MM.1S (cell line): ENCODE data around the gene RBM47.
"Not testable (repeated sequence)": the region's sequence is repeated elsewhere in the genome, so short reads cannot be mapped to it uniquely, and the experiment has no call there.

Experiments used
- DNase-seq: peaks from one replicate; pipeline ENCODE4 v3.0.0-alpha.2; 2015
- H2AFZ ChIP-seq: fragments of 300-600 bp; sonication (generic); 2 replicates; pipeline ENCODE4 v1.6.0; 2016; ENCODE audit warnings: antibody characterized with exemption, low read length
- H3F3A ChIP-seq: fragments of 300-600 bp; sonication (generic); 2 replicates; pipeline ENCODE4 v1.6.1; 2016; ENCODE audit warnings: mild to moderate bottlenecking, antibody characterized with exemption, low read length, moderate library complexity, mixed read lengths; ENCODE audit not compliant: insufficient read depth
- H3K27ac ChIP-seq: fragments of 300-600 bp; sonication (generic); 2 replicates; pipeline ENCODE4 v1.5.1; 2016; ENCODE audit warnings: mild to moderate bottlenecking, low read length
- H3K27me3 ChIP-seq: fragments of 300-600 bp; sonication (generic); replicated peaks from 2 replicates; pipeline ENCODE4 v1.6.0; 2016; ENCODE audit warnings: low read length; ENCODE audit not compliant: insufficient read depth
- H3K36me3 ChIP-seq: fragments of 300-600 bp; sonication (generic); replicated peaks from 2 replicates; pipeline ENCODE4 v1.6.1; 2016; ENCODE audit warnings: mild to moderate bottlenecking, low read length, mixed read lengths; ENCODE audit not compliant: insufficient read depth
- H3K4me1 ChIP-seq: fragments of 300-600 bp; sonication (generic); 2 replicates; pipeline ENCODE4 v1.6.1; 2016; ENCODE audit warnings: low read length, mixed read lengths
- H3K4me2 ChIP-seq: fragments of 300-600 bp; sonication (generic); 2 replicates; pipeline ENCODE4 v1.6.0; 2016; ENCODE audit warnings: low read depth, low read length
- H3K4me3 ChIP-seq: fragments of 300-600 bp; sonication (generic); 2 replicates; pipeline ENCODE4 v1.5.1; 2016; ENCODE audit warnings: low read length, mixed read lengths
- H3K79me2 ChIP-seq: fragments of 300-600 bp; sonication (generic); 2 replicates; pipeline ENCODE4 v1.6.1; 2016; ENCODE audit warnings: mixed run types, low read length, mixed read lengths
- H3K9ac ChIP-seq: fragments of 300-600 bp; sonication (generic); 2 replicates; pipeline ENCODE4 v1.6.1; 2016; ENCODE audit warnings: low read length, mixed read lengths
- H3K9me2 ChIP-seq: fragments of 300-600 bp; sonication (generic); replicated peaks from 2 replicates; pipeline ENCODE4 v1.6.1; 2016; ENCODE audit warnings: mild to moderate bottlenecking, low read length, mixed read lengths; ENCODE audit not compliant: insufficient read depth
- H3K9me3 ChIP-seq: fragments of 300-600 bp; sonication (generic); replicated peaks from 2 replicates; pipeline ENCODE4 v1.6.1; 2016; ENCODE audit warnings: mild to moderate bottlenecking, low read length, mixed read lengths; ENCODE audit not compliant: insufficient read depth
- H4K20me1 ChIP-seq: fragments of 300-600 bp; sonication (generic); 2 replicates; pipeline ENCODE4 v1.6.1; 2016; ENCODE audit warnings: mild to moderate bottlenecking, low read length, moderate library complexity, mixed read lengths; ENCODE audit not compliant: insufficient read depth
- EZH2 ChIP-seq: fragments of 300-600 bp; sonication (generic); optimal IDR thresholded peaks from 2 replicates; pipeline ENCODE3; 2017; ENCODE audit warnings: low read depth, mild to moderate bottlenecking, antibody characterized with exemption, low read length, mixed read lengths
- EZH2phosphoT487 ChIP-seq: fragments of 300-600 bp; sonication (generic); IDR thresholded peaks from 2 replicates; pipeline ENCODE4 v1.6.1; 2018; ENCODE audit warnings: antibody characterized with exemption, low read length
- TF ChIP-seq, protein P1 (sequence below): fragments of 300-600 bp; sonication (generic); IDR thresholded peaks from 2 replicates; pipeline ENCODE4 v1.5.1; 2016; ENCODE audit warnings: antibody characterized with exemption, low read length, mixed read lengths

Gene RBM47

DNA sequence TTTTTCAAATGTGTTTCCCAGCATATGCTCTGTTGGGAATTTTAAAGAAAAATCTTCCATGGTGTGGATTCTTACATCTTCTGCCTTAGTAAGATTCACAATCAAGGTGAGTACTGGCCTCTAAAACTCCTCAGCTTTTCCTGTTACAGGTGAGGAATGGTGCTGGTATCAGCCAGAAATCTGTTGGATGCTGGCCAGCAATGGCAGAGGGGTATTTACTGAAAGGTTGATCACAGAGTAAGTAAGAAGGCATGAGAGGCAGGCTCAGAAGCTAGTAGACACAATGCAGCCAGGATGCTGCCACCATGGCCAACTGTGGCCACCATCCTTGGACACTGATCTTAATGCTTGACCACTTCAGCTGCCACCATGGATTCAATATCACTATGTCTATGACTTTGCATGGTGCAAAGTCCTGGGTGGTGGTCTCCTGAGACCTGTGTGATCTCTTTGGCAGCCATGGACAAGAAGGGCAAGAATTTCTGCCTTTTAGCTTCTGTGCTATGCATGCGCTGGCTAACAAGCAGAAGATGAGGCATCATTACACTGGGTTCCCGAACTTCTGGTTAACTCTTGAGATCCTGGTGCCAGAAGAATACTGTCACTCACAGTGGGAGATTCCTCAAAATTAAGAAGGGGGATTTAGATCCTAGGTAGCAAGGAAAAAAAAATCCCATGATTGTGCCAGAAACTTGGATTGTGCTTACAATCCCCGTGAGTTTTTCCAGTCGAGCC lies 234.3 kb downstream of the RBM47 start:
- Histone ChIP-seq H3K27ac (no peak overlapping the region), H3K4me2 (no peak overlapping the region)
- TF ChIP-seq EZH2, result no peak

DNA sequence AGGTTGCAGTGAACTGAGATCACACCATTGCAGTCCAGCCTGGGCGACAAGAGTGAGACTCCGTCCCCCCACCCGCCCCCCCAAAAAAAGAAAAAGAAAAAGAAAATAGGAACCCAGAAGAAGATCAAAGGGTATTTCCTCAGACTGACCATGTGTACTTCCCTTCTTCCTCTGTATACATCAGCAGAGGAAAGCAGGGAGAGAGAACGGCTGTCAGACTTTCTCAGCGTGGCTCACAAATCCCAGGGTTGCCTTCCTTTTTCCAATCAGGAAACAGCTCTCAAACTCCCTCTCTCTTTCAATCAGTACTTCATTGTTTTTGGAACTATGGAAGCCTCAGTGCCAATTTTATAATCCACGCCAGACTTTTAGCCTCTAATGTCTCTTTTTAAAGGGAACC lies 235.4 kb downstream of the RBM47 start:
- H3K9me2 ChIP-seq, result no peaks in the 10 kb centered on the region
- H2AFZ ChIP-seq, result no peak overlapping the region
- no peaks in the 10 kb centered on the region for H3F3A ChIP-seq
- TF ChIP-seq EZH2phosphoT487 (no peak), EZH2 (no peak)
- TF ChIP-seq, protein P1, sequence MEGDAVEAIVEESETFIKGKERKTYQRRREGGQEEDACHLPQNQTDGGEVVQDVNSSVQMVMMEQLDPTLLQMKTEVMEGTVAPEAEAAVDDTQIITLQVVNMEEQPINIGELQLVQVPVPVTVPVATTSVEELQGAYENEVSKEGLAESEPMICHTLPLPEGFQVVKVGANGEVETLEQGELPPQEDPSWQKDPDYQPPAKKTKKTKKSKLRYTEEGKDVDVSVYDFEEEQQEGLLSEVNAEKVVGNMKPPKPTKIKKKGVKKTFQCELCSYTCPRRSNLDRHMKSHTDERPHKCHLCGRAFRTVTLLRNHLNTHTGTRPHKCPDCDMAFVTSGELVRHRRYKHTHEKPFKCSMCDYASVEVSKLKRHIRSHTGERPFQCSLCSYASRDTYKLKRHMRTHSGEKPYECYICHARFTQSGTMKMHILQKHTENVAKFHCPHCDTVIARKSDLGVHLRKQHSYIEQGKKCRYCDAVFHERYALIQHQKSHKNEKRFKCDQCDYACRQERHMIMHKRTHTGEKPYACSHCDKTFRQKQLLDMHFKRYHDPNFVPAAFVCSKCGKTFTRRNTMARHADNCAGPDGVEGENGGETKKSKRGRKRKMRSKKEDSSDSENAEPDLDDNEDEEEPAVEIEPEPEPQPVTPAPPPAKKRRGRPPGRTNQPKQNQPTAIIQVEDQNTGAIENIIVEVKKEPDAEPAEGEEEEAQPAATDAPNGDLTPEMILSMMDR, result no peak
- no peak overlapping the region for H3K4me2 ChIP-seq
- DNase-seq, result no peak
- no peaks in the 10 kb centered on the region for H3K79me2 ChIP-seq
- no peaks in the 10 kb centered on the region for H3K9me3 ChIP-seq
- H3K4me1 ChIP-seq, result no peaks in the 10 kb centered on the region
- H4K20me1 ChIP-seq, result no peaks in the 10 kb centered on the region
- no peaks in the 10 kb centered on the region for H3K36me3 ChIP-seq
- H3K9ac ChIP-seq, result no peak overlapping the region
- no peaks in the 10 kb centered on the region for H3K27me3 ChIP-seq
- H3K4me3 ChIP-seq, result no peak overlapping the region
- no peak overlapping the region for H3K27ac ChIP-seq

More for the DNA sequence above, 234.3 kb downstream of the RBM47 start:
- no peaks in the 10 kb centered on the region for H3K36me3 ChIP-seq
- H3K4me1 ChIP-seq, result no peaks in the 10 kb centered on the region
- H2AFZ ChIP-seq, result no peak overlapping the region
- no peak overlapping the region for H3K9ac ChIP-seq
- no peak overlapping the region for H3K4me3 ChIP-seq
- no peaks in the 10 kb centered on the region for H3K9me2 ChIP-seq
- H3K79me2 ChIP-seq, result no peaks in the 10 kb centered on the region
- no peak for DNase-seq
- no peaks in the 10 kb centered on the region for H3F3A ChIP-seq
- no peaks in the 10 kb centered on the region for H3K9me3 ChIP-seq
- H4K20me1 ChIP-seq, result no peaks in the 10 kb centered on the region
- no peaks in the 10 kb centered on the region for H3K27me3 ChIP-seq

DNA sequence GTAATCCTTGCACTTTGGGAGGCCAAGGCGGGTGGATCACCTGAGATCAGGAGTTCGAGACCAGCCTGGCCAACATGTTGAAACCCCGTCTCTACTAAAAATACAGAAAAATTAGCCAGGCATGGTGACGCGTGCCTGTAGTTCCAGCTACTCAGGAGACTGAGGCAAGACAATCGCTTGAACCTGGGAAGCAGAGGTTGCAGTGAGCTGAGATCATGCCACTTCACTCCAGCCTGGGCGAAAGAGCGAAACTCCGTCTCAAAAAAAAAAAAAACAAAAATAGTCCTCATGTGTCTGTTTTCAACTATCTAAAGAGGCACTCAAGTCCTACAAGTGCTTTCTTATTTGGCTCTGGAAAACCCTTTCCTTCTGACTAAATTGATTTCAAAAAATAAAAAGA lies 237.4 kb downstream of the RBM47 start:
- not testable (repeated sequence) for H2AFZ ChIP-seq, H3K4me2 ChIP-seq, H3K4me3 ChIP-seq, H3K27ac ChIP-seq, H3K9me2 ChIP-seq, H3K36me3 ChIP-seq, H3K27me3 ChIP-seq, H3K9ac ChIP-seq, DNase-seq, H3F3A ChIP-seq, H3K9me3 ChIP-seq, H4K20me1 ChIP-seq, H3K4me1 ChIP-seq, H3K79me2 ChIP-seq

DNA sequence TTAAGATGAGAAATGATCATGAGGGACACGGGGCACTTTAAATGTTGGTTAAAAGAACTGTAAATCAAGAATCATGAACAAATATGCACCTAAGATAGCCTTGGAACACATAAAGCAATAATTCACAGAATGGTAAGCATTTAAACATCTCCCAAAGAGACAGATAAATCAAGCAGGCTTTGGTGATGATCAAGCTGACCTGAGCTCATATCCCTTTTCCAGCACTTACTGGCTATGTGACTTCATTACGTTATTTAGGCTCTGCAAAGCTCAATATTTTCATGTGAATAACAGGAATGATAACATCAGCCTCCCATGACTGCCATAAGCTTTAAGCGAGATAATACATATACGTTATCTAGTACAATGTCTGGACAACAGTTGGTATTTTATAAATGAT lies 239.7 kb downstream of the RBM47 start:
- Histone ChIP-seq H4K20me1 (no peaks in the 10 kb centered on the region), H3K4me2 (no peak overlapping the region), H3K4me1 (no peaks in the 10 kb centered on the region), H2AFZ (no peak overlapping the region), H3K4me3 (no peak overlapping the region), H3K36me3 (no peaks in the 10 kb centered on the region), H3K27ac (no peak overlapping the region), H3K9me3 (no peaks in the 10 kb centered on the region), H3K79me2 (no peaks in the 10 kb centered on the region), H3K27me3 (no peaks in the 10 kb centered on the region), H3K9ac (no peak overlapping the region), H3K9me2 (no peaks in the 10 kb centered on the region), H3F3A (no peaks in the 10 kb centered on the region)
- DNase-seq, result no peak
- TF ChIP-seq EZH2phosphoT487, result no peak
- TF ChIP-seq, protein P1, result no peak
- no peak for TF ChIP-seq EZH2
